Body of pancreas (tissue), 4 donors: ENCODE results near the gene DPY19L2. TPM values are rescaled to one million over a fixed set of nuclear protein-coding genes. Genes with fewer than 3 reads are reported as not detected.
"Not testable (repeated sequence)": the region's sequence is repeated elsewhere in the genome, so short reads cannot be mapped to it uniquely, and the experiment has no call there.

Experiments used
- ATAC-seq: fragments of 150-250 bp; one replicate; pipeline ENCODE4 v1.9.1; 2016
- DNase-seq, 4 donors: peaks; one replicate each; pipeline ENCODE4 v3.0.0-alpha.2; 2019
- H3K27ac ChIP-seq, 4 donors: fragments of 200-600 bp; sonication (generic); 1 replicate in 3 of 4; 2 replicates in 1 of 4; pipeline versions ENCODE4 v1.5.1 to v1.6.1; 2016 to 2019; ENCODE audit warnings: mild to moderate bottlenecking in 1 of 4, mixed read lengths in 1 of 4, moderate library complexity in 1 of 4
- H3K27me3 ChIP-seq, 2 donors: fragments of 200-600 bp; sonication (generic); one replicate each; pipeline ENCODE4 v1.6.0; 2016; ENCODE audit warnings: mild to moderate bottlenecking in 1 of 2
- H3K36me3 ChIP-seq, 2 donors: fragments of 200-600 bp; sonication (generic); replicated peaks in 1 of 2; 2 replicates each; pipeline ENCODE4 v1.5.1; 2016; ENCODE audit warnings: low read depth in 2 of 2; ENCODE audit not compliant: insufficient read depth in 1 of 2
- H3K4me1 ChIP-seq: fragments of 200-600 bp; sonication (generic); one replicate; pipeline ENCODE4 v1.6.0; 2016
- H3K4me3 ChIP-seq, 2 donors: fragments of 200-600 bp; sonication (generic); 1 replicate in 1 of 2; 2 replicates in 1 of 2; pipeline ENCODE4 v1.5.1; 2016 to 2019
- H3K9me3 ChIP-seq, 3 donors: fragments of 200-600 bp; sonication (generic); 1 replicate in 2 of 3; 2 replicates in 1 of 3; pipeline ENCODE4 v1.5.1; 2016
- CTCF ChIP-seq, 7 experiments: fragments of 450-650 bp in 4 of 7; fragments of 200-600 bp in 3 of 7; sonication (generic) in 3 of 7; IDR thresholded peaks; one replicate each; pipeline ENCODE4 v1.5.1; 2016 to 2019; ENCODE audit warnings: antibody characterized with exemption in 7 of 7
- POLR2A ChIP-seq, 3 donors: fragments of 450-650 bp; IDR thresholded peaks; one replicate each; pipeline ENCODE4 v1.6.1; 2016; ENCODE audit warnings: antibody characterized with exemption in 3 of 3, mild to moderate bottlenecking in 2 of 3
- WGBS, 2 donors: methylation state at CpG; one replicate each; pipeline ENCODE4 v1.1.5; 2017; 5-methylcytosine and 5-hydroxymethylcytosine counted together
- intact Hi-C: fragments of 100-400 bp; cut with DNase I; formaldehyde crosslinking; loops from one replicate; pipeline ENCODE4 v1.15.1; 2023
- total RNA-seq, 2 donors: library from RNA; depleted of rRNA; stranded (reverse); fragments of >200 nt; gene quantifications; one replicate each; pipeline ENCODE4 v1.1.0, GENCODE V29; 2016

DPY19L2 gene
- total RNA-seq, 2 donors from 2014 or later, result 5.2 to 5.6 TPM

GRCh38 chr12:63551397-63551796 is 116.9 kb downstream of the DPY19L2 start:
- ATAC-seq, H3K27ac ChIP-seq, intact Hi-C loops, H3K27me3 ChIP-seq, DNase-seq, H3K4me1 ChIP-seq, H3K9me3 ChIP-seq, H3K4me3 ChIP-seq, H3K36me3 ChIP-seq: not testable (repeated sequence)
- WGBS, 2 donors, result 63 to 67% methylated on average over 13 of the region's 13 CpGs

- DNase-seq, H3K27ac ChIP-seq, H3K27me3 ChIP-seq, intact Hi-C loops, ATAC-seq, H3K9me3 ChIP-seq, H3K4me1 ChIP-seq, H3K36me3 ChIP-seq, H3K4me3 ChIP-seq: not testable (repeated sequence)
- 44 to 55% methylated on average over 2 of the region's 2 CpGs for WGBS, 2 donors
These were observed 119.3 kb downstream of the DPY19L2 start for GRCh38 chr12:63549034-63549433.

GRCh38 chr12:63545298-63545916 is 122.9 kb downstream of the DPY19L2 start:
- H3K36me3 ChIP-seq, H3K27ac ChIP-seq, intact Hi-C loops, DNase-seq, H3K4me3 ChIP-seq, H3K27me3 ChIP-seq, H3K9me3 ChIP-seq, ATAC-seq, H3K4me1 ChIP-seq: not testable (repeated sequence)
- WGBS, 2 donors, result 57 to 67% methylated on average over 3 of the region's 5 CpGs

- H3K4me1 ChIP-seq, intact Hi-C loops, DNase-seq, H3K36me3 ChIP-seq, H3K27me3 ChIP-seq, H3K27ac ChIP-seq, H3K4me3 ChIP-seq, H3K9me3 ChIP-seq, ATAC-seq: not testable (repeated sequence)
- 47 to 69% methylated on average over 4 of the region's 4 CpGs for WGBS, 2 donors
These were observed 129.6 kb downstream of the DPY19L2 start for GRCh38 chr12:63538656-63539055.

GRCh38 chr12:63537838-63538237 is 130.5 kb downstream of the DPY19L2 start:
- H3K27ac ChIP-seq, DNase-seq: not testable (repeated sequence)

GRCh38 chr12:63529641-63530040 is 138.7 kb downstream of the DPY19L2 start:
- H3K36me3 ChIP-seq, DNase-seq, intact Hi-C loops, H3K4me1 ChIP-seq, H3K4me3 ChIP-seq, H3K27ac ChIP-seq, H3K27me3 ChIP-seq, H3K9me3 ChIP-seq, ATAC-seq: not testable (repeated sequence)
- 66 to 71% methylated on average over 7 of the region's 7 CpGs for WGBS, 2 donors

More at GRCh38 chr12:63537838-63538237, 130.5 kb downstream of the DPY19L2 start:
- H3K27me3 ChIP-seq, H3K4me3 ChIP-seq, H3K36me3 ChIP-seq, intact Hi-C loops, ATAC-seq, H3K9me3 ChIP-seq, H3K4me1 ChIP-seq: not testable (repeated sequence)

GRCh38 chr12:63525831-63526230 is 142.5 kb downstream of the DPY19L2 start:
- TF ChIP-seq POLR2A (IDR thresholded peaks at IDR 0.05) (no peak), CTCF (IDR thresholded peaks at IDR 0.05) (no peak)
- no peaks in the 10 kb centered on the region for H3K27me3 ChIP-seq
- 74% methylated on average over 4 of the region's 4 CpGs for WGBS, 2 donors

GRCh38 chr12:63521706-63522105 is 146.6 kb downstream of the DPY19L2 start:
- ATAC-seq (no peak), DNase-seq (no peak)
- H3K27ac ChIP-seq, result no peak overlapping the region
- no peaks in the 10 kb centered on the region for H3K36me3 ChIP-seq
- TF ChIP-seq POLR2A (IDR thresholded peaks at IDR 0.05) (no peak), CTCF (IDR thresholded peaks at IDR 0.05) (no peak)
- H3K4me1 ChIP-seq, result no peaks in the 10 kb centered on the region
- 32 to 40% methylated on average over 2 of the region's 2 CpGs for WGBS, 2 donors
- H3K27me3 ChIP-seq, result no peaks in the 10 kb centered on the region
- intact Hi-C loops, result no loop called here
- H3K9me3 ChIP-seq, result no peaks in the 10 kb centered on the region
- no peak overlapping the region for H3K4me3 ChIP-seq

More at GRCh38 chr12:63525831-63526230, 142.5 kb downstream of the DPY19L2 start:
- intact Hi-C loops, result no loop called here
- H3K9me3 ChIP-seq, result peaks cover 0 to 7% (median 0%) of the 10 kb centered on the region in 3 donors
- DNase-seq, result no peak
- H3K4me3 ChIP-seq, result no peak overlapping the region
- H3K27ac ChIP-seq, result no peak overlapping the region
- no peaks in the 10 kb centered on the region for H3K36me3 ChIP-seq
- ATAC-seq, result no peak
- no peaks in the 10 kb centered on the region for H3K4me1 ChIP-seq
